Activated CD8-positive, alpha-beta memory T cell treated with anti-CD3 and anti-CD28 coated beads, Interleukin-2, amount 50 U/mL, for 1 hour (primary cell): ENCODE data around the gene CCM2.
A peak's percentile ranks its signal among the peaks of the same experiment; 100 is the strongest.
"Not testable (repeated sequence)": the region's sequence is repeated elsewhere in the genome, so short reads cannot be mapped to it uniquely, and the experiment has no call there.

ENCODE experiments used
- DNase-seq: peaks from one replicate; pipeline ENCODE4 v3.0.0-alpha.2; 2020; ENCODE audit errors: extremely low read depth

Gene CCM2

GRCh38 chr7:45100761-45101480 lies 100.9 kb downstream of the CCM2 start:
- DNase-seq, result no peak

GRCh38 chr7:45101748-45102147 lies 101.7 kb downstream of the CCM2 start:
- no peak for DNase-seq

GRCh38 chr7:45102785-45103712 lies 103.0 kb downstream of the CCM2 start:
- no peak for DNase-seq

- DNase-seq, result no peak
Measured at GRCh38 chr7:45103958-45104843, 104.2 kb downstream of the CCM2 start.

GRCh38 chr7:45104844-45105587 lies 105.0 kb downstream of the CCM2 start:
- DNase-seq, result no peak

- no peak for DNase-seq
Measured at GRCh38 chr7:45105588-45106188, 105.7 kb downstream of the CCM2 start.

- no peak for DNase-seq
Measured at GRCh38 chr7:45106820-45107219, 106.8 kb downstream of the CCM2 start.

GRCh38 chr7:45107356-45107755 lies 107.4 kb downstream of the CCM2 start:
- no peak for DNase-seq

- DNase-seq, result no peak
Measured at GRCh38 chr7:45108863-45109262, 108.9 kb downstream of the CCM2 start.

- DNase-seq, result peak; percentile 85
Measured at GRCh38 chr7:45111298-45112223, 111.6 kb downstream of the CCM2 start, which contains the start of gene TBRG4. Gene TBRG4, minus strand, starts transcription at chr7:45111697. Its CDS starts 2,460 bp downstream, at chr7:45109237.

GRCh38 chr7:45112648-45113047 lies 112.6 kb downstream of the CCM2 start:
- no peak for DNase-seq

GRCh38 chr7:45114257-45114656 lies 114.3 kb downstream of the CCM2 start:
- not testable (repeated sequence) for DNase-seq

- DNase-seq, result no peak
Measured at GRCh38 chr7:45114926-45115325, 114.9 kb downstream of the CCM2 start.

- no peak for DNase-seq
Measured at GRCh38 chr7:45116048-45116447, 116.0 kb downstream of the CCM2 start.

GRCh38 chr7:45117582-45117981 lies 117.6 kb downstream of the CCM2 start:
- DNase-seq, result no peak

- DNase-seq, result no peak
Measured at GRCh38 chr7:45118292-45118691, 118.3 kb downstream of the CCM2 start.

GRCh38 chr7:45118889-45119331 lies 118.9 kb downstream of the CCM2 start:
- DNase-seq, result no peak

GRCh38 chr7:45119550-45119949 lies 119.5 kb downstream of the CCM2 start:
- DNase-seq, result no peak
